Right ventricle myocardium inferior (tissue), 1 donor: Measurements from ENCODE around the gene KMT2B. TPM values are rescaled to one million over a fixed set of nuclear protein-coding genes. Genes with fewer than 3 reads are reported as not detected.
A peak's percentile ranks its signal among the peaks of the same experiment; 100 is the strongest.
"Not testable (repeated sequence)": the region's sequence is repeated elsewhere in the genome, so short reads cannot be mapped to it uniquely, and the experiment has no call there.

Source experiments
- ATAC-seq: fragments of 200-7000 bp; cut with Tn5 transposase; one replicate; pipeline ENCODE4 v1.9.1; 2020; ENCODE audit warnings: mild to moderate bottlenecking, moderate library complexity
- DNase-seq: peaks from one replicate; pipeline ENCODE4 v3.0.0; 2021; ENCODE audit errors: missing footprints
- intact Hi-C: fragments of 100-400 bp; cut with DNase I; formaldehyde crosslinking; loops from one replicate; pipeline ENCODE4 v1.11.0; 2022
- total RNA-seq: library from RNA; stranded (reverse); fragmentation: NEBNext Ultra II Directional; extraction: Animal tissue kit (Norgen Biotek cat#: 25700); gene quantifications from one replicate; pipeline ENCODE4 v1.2.1, GENCODE V29; 2021
- donor health status: DM: no; HTN: yes; CAD: no; lungs with severe emphysema.

The KMT2B gene
- total RNA-seq, 1 donor from 2014 or later: 12.7 TPM

DNA sequence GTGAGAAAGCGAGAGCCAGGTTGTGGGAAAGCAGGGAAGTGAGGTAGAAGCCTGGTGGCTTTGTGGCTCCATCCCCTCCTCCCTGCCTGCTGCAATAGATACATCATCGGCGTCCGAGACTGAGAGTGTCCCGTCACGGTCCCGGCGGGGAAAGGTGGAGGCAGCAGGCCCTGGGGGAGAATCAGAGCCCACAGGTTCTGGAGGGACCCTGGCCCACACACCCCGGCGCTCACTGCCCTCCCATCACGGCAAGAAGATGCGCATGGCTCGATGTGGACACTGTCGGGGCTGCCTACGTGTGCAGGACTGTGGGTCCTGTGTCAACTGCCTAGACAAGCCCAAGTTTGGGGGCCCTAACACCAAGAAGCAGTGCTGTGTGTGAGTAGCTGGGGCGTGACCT lies 5.1 kb downstream of the KMT2B start:
- intact Hi-C loops: no loop called here
- ATAC-seq (no peak), DNase-seq (peak; percentile 17)

DNA sequence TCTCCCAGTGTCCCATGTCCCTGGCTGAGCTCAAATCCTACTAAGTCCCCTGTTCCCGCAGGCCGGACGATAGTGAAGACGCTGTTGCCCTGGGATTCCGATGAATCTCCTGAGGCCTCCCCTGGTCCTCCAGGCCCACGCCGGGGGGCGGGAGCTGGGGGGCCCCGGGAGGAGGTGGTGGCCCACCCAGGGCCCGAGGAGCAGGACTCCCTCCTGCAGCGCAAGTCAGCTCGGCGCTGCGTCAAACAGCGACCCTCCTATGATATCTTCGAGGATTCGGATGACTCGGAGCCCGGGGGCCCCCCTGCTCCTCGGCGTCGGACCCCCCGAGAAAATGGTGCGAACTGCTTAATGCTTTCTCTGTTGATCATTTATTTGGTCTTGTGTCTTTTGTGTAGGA lies 5.9 kb downstream of the KMT2B start:
- intact Hi-C loops: no loop called here
- no peak for ATAC-seq
- DNase-seq: no peak

DNA sequence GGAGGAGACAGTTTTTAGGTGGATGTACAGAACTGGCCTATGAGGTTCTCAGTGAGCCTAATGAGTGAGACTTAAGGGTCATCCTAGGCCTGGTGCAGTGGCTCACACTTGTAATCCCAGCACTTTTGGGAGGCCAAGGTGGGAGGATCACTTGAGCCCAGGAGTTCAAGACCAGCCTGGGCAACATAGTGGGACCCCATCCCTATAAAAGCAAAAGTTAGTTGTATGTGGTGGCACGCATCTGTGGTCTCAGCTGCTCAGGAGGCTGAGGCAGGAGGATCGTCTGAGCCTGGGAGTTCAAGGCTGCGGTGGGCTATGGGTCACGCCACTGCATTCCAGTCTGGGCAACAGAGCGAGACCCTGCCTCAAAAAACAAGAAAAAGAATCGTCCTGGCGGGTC lies 6.3 kb downstream of the KMT2B start:
- DNase-seq, intact Hi-C loops, ATAC-seq: not testable (repeated sequence)

DNA sequence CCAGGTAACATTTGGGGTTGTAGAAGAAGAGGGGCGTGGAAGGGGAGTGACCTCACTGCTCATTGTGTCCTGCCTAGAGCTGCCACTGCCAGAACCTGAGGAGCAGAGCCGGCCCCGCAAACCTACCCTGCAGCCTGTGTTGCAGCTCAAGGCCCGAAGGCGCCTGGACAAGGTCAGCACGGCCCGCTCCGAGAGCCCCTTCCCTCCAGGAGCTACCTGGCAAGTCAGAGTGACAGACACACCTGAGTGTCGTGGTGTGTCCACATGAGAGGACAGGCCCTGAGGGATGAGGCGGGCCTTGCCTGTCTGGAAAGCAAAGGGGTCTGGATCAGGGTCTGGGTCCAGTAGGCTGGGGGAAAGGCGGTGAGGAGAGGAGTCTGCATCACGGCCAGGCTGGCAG lies 6.8 kb downstream of the KMT2B start:
- ATAC-seq (no peak), DNase-seq (peak; percentile 25)
- intact Hi-C loops: no loop called here

DNA sequence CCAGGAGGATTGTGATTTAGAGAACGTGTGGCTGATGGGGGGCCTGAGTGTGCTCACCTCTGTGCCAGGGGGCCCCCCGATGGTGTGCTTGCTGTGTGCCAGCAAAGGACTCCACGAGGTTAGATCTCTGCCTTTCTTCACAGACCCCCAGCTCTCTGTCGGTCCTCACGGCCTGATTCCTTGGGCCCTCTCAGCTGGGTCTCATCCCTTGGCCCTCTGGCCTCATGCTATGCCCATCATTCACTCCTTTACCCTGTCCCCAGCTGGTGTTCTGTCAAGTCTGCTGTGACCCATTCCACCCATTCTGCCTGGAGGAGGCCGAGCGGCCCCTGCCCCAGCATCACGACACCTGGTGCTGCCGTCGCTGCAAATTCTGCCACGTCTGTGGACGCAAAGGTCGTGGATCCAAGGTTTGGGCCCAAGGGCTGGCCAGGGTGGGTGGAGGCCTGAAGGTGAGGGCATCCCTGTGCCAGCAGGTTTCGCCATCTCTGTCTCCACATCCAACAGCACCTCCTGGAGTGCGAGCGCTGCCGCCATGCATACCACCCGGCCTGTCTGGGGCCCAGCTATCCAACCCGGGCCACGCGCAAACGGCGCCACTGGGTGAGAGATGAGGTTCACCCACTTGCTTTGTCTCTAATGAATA lies 7.5 kb downstream of the KMT2B start:
- DNase-seq (peak; percentile 59), ATAC-seq (no peak)
- intact Hi-C loops: no loop called here

DNA sequence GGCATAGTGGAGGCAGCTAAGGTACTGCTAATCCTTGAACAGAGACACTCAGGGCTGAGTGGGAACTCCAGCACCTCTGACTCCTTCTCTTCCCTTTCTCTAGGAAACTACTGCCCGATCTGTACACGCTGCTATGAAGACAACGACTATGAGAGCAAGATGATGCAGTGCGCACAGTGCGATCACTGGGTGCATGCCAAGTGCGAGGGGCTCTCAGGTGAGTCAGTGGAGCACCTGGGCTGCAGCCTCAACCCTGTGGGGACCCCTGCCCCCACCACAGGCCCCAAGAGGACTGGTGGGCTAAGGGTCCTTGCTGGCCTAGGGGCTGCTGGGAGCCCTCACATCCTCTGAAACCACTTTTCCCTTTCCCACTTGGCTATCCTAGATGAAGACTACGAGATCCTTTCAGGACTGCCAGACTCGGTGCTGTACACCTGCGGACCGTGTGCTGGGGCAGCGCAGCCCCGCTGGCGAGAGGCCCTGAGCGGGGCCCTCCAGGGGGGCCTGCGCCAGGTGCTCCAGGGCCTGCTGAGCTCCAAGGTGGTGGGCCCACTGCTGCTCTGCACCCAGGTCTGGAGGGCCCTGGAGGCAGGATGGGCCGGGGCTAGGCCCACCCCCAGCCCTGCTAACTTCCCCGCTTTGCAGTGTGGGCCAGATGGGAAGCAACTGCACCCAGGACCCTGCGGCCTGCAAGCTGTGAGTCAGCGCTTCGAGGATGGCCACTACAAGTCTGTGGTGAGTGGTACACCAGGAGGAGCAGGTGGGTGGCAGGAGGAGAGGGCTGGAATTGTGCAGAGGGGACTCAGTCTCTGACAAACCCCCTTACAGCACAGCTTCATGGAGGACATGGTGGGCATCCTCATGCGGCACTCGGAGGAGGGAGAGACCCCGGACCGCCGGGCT lies 9.5 kb downstream of the KMT2B start:
- DNase-seq: peak; percentile 32
- no peak for ATAC-seq

DNA sequence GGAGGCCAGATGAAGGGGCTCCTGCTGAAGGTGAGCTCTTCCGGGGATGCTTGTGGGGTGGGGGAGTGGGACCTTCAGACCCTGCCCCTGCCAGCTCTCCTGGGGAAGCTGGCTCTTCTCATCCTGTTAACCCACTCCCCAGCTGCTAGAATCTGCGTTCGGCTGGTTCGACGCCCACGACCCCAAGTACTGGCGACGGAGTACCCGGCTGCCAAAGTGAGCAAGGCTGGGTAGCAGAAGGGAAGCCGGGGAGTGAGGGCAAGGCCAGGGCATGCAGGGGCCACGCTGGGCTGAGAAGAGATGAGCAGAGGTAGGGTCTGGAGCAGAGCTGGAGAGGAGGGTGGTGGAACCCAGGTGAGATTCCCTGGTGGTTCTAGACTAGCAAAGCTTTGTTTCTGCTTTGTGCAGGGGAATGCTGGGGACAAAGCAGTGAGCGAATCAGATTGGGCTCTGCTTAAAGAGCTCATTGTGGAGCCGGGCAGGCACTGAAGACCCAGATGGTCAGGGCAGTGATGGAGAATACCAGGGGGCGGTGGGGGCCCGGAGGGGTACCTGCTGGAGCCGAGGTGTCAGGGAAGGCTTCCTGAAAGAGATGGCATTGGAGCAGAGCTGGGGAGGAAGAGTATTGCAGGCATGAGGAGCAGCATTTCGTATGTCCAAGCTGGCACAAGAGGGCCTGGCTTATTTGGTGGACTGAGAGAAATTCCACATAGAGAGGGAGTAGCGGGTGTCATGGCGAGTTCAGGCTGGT lies 10.3 kb downstream of the KMT2B start:
- intact Hi-C loops: no loop called here
- DNase-seq (peak; percentile 18), ATAC-seq (no peak)

More for the DNA sequence above, 9.5 kb downstream of the KMT2B start:
- intact Hi-C loops: no loop called here

DNA sequence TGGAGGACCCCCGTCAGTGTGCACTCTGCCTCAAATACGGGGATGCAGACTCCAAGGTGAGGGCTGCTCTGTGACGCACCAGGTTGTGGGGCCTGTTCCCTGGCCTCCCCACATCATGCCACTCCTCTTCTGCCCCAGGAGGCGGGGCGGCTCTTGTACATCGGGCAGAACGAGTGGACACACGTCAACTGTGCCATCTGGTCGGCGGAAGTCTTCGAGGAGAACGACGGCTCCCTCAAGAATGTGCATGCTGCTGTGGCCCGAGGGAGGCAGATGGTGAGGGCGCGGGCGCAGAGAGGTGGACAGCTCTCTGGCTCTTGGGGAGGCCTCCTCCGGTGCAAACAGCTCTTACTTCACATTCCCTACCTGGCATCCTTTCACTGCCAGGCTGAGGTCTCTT lies 11.2 kb downstream of the KMT2B start:
- peak; percentile 50 for DNase-seq
- no peak for ATAC-seq
- intact Hi-C loops: no loop called here

DNA sequence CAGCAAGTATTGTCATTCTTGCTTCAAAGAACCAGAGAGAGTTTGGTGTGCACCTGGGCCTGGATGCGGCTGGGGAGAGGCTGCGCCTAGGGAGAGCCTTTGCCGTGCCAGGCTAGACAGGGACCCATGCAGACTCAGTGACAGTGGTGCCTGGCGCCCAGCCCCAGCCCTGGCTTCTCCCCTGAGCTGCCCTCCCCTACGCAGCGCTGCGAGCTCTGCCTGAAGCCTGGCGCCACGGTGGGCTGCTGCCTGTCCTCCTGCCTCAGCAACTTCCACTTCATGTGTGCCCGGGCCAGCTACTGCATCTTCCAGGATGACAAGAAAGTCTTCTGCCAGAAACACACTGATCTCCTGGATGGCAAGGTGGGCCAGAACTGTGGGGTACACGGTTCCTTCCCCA lies 12.0 kb downstream of the KMT2B start:
- peak; percentile 53 for DNase-seq
- ATAC-seq: no peak
- intact Hi-C loops: no loop called here

DNA sequence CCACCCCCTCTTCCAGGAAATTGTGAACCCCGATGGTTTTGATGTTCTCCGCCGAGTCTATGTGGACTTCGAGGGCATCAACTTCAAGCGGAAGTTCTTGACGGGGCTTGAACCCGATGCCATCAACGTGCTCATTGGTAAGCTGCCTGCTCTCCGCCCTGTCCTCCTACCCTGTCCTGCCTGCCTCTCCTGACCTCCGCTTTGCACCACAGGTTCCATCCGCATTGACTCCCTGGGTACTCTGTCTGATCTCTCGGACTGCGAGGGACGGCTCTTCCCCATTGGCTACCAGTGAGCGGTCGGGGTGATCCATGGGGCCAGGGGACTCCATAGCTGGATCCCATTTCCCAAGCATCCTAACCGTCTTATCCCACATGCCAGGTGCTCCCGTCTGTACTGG lies 12.5 kb downstream of the KMT2B start:
- intact Hi-C loops: no loop called here
- ATAC-seq (no peak), DNase-seq (peak; percentile 39)

DNA sequence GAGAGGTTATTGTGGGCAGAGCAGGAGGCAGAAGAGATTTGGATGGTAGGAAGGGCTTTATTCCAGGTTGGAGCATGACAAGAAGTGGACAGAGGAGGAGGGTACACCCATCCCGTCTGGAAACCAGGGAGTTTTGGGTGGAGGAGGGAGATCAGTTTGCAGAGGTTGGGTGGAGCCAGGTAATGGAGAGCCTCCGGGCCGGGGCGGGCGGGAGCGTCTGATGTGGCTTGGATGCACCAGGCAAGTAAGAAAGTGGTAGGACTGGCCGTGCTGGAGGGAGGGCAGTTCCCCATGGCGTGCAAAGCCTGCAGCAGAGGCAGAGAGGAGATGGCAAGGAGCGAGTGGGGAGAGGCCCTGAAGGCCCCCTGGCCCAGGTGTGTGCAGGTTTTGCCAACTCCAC lies 13.6 kb downstream of the KMT2B start:
- peak; percentile 32 for DNase-seq
- ATAC-seq: no peak
- intact Hi-C loops: no loop called here

DNA sequence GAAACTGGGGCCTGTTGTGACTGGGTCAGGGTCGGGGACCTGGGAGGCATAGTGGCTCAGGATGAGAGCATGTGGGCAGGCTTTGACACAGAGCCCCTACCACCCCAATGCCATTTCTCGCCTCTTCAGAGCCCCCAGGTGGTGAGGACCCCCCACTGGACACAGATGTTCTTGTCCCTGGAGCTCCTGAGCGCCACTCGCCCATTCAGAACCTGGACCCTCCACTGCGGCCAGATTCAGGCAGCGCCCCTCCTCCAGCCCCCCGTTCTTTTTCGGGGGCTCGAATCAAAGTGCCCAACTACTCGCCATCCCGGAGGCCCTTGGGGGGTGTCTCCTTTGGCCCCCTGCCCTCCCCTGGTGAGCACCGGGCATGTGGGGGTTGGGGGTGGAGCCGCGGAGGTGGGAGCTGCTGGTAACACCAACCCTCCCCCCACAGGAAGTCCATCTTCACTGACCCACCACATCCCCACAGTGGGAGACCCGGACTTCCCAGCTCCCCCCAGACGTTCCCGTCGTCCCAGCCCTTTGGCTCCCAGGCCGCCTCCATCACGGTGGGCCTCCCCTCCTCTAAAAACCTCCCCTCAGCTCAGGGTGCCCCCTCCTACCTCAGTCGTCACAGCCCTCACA lies 14.1 kb downstream of the KMT2B start:
- intact Hi-C loops: no loop called here
- ATAC-seq: no peak
- peak; percentile 31 for DNase-seq

DNA sequence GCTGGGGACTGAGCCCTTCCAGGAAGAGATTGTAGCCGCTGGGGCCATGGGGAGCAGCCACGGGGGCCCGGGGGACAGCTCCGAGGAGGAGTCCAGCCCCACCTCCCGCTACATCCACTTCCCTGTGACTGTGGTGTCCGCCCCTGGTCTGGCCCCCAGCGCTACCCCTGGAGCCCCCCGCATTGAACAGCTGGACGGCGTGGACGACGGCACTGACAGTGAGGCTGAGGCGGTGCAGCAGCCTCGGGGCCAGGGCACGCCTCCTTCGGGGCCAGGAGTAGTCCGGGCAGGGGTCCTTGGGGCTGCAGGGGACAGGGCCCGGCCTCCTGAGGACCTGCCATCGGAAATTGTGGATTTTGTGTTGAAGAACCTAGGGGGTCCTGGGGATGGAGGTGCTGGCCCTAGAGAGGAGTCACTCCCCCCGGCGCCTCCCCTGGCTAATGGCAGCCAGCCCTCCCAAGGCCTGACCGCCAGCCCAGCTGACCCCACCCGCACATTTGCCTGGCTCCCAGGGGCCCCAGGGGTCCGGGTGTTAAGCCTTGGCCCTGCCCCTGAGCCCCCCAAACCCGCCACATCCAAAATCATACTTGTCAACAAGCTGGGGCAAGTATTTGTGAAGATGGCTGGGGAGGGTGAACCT lies 14.9 kb downstream of the KMT2B start:
- DNase-seq: no peak
- no peak for ATAC-seq
- intact Hi-C loops: no loop called here

DNA sequence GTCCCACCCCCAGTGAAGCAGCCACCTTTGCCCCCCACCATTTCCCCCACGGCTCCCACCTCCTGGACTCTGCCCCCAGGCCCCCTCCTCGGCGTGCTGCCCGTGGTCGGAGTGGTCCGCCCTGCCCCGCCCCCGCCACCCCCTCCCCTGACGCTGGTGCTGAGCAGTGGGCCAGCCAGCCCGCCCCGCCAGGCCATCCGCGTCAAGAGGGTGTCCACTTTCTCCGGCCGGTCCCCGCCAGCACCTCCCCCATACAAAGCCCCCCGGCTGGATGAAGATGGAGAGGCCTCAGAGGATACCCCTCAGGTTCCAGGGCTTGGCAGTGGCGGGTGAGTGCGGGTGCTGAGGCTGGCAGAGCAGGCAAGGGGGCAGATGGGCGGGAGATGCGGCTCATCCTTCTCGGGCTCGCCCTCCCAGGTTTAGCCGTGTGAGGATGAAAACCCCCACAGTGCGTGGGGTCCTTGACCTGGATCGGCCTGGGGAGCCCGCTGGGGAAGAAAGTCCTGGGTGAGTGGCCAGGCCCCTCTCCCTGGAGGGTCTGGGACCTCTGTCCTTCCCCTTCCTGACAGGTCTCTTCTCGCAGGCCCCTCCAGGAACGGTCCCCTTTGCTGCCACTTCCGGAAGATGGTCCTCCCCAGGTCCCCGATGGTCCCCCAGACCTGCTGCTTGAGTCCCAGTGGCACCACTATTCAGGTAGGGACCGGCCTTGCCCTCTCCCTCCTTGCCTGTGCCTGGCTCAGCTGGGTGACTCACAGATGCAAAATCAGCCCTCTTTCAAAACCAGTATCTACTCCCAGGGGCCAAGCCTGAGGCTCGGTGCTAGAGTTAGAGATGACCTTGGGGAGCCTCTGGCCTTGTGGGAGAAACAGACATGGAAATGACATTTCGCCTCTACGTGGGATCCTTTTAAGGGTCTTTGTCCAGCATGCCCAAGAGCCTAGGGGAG lies 15.7 kb downstream of the KMT2B start:
- ATAC-seq (no peak), DNase-seq (peak; percentile 37)
- intact Hi-C loops: no loop called here

DNA sequence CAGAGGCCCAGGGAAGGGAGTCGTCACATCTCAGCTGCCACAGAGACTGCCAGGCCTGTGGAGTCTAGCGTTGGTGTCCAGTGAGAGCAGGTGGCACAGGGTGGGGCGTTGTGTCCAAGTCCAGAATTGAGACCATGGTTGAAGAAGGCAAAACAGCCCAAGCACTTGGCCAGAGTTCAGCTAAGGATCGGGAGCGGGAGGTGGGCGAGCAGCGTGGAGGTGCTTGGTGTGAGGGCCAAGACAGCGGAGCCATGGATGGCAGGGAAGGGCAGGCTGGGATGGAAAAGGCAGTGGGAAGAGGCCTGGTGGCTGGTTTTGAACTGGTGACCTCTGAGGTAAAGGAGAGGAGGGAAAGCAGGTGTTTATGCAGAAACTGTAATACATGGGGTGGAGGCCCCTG lies 16.5 kb downstream of the KMT2B start:
- intact Hi-C loops: no loop called here
- ATAC-seq (no peak), DNase-seq (no peak)

DNA sequence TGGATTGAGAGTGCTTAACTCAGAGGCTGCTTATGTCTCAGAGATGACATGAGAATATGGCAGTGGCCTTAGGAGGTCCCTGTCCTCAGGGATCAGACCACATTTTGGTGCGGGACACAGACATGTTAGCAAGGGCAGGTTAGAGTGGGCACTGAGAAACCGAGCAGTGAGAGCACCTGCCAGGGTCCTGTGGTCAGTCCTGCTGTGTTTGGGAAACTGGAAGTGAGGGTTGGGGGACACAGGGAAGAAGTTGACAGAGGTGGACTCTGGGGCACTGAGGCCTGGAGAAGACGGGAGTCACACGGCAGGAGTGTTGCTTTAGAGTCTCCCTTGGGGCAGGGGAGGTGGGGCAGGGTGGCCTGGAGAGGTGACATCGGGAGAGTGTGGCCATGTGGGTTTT lies 17.1 kb downstream of the KMT2B start:
- ATAC-seq (no peak), DNase-seq (no peak)
- intact Hi-C loops: no loop called here

DNA sequence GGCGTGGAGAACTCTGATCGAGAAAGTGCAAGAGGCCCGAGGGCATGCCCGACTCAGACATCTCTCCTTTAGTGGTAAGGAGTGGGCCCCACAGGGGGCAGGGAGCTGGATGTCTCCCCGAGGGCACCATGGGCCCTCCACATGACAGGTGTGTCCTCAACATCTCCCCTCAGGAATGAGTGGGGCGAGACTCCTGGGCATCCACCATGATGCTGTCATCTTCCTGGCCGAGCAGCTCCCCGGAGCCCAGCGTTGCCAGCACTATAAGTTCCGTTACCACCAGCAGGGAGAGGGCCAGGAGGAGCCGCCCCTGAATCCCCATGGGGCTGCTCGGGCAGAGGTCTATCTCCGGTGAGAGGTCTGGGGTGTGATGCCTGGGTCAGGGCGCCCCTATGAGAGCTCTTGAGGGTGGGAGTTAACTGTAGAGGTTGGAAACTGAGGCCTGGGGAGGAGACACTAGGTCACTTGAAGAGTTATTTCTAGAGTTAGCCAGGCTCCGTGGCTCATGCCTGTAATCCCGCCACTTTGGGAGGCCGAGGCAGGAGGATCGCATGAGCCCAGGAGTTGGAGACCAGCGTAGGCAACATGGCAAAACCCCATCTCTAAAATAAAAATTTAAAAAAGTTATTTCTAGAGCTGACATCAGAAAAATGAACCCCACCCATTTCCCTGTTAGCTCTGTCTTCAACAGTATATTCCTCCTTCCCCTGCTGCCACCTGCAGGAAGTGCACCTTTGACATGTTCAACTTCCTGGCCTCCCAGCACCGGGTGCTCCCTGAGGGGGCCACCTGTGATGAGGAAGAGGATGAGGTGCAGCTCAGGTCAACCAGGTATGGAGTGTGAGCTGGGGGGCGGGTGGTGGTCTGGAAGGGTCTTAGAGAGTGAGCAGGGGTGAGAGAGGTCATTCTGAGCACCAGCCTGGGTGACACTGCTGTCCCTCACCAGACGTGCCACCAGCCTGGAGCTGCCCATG lies 19.4 kb downstream of the KMT2B start:
- intact Hi-C loops: no loop called here

More for the DNA sequence above, 19.4 kb downstream of the KMT2B start:
- ATAC-seq (no peak), DNase-seq (peak; percentile 46)
